NCI-H2107 treated with DMSO at 0.1 percent for 48 hours (cell line): ENCODE measurements around the gene ASCC2.
"Not testable (repeated sequence)": the region's sequence is repeated elsewhere in the genome, so short reads cannot be mapped to it uniquely, and the experiment has no call there.

Experiments
- DNase-seq: peaks from one replicate; lab custom pipeline; 2025; ENCODE audit not compliant: unreplicated experiment; lab: John Stamatoyannopoulos, UW

Gene ASCC2

DNA sequence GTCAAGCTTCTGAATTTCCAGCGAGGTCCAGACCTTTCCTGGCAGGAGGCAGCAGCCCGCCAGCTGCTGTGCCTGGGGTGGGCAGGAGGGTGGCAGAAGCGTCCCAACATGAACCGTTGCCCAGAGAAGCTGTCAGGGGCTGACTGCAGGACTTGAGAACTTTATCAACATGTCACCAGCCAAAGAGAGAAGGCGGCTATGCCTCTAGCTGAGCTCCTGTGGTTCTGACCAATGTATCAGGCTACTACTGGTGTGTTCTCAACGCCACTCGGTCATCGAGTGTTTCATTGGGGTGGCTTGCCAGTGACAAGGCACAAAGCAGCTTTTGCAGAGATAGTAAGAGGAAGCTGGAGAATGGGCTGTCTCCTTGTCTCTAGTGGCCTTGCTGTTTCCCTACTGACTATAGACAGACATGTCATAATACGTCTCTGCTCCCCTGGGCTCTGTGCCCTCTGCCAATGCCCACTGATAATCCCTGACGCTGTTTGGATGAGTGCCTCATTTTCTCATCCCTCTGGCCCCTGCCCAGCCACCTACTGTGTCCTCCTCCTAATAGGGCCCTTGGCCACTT, 17.6 kb upstream of the ASCC2 start:
- DNase-seq, result no peak

DNA sequence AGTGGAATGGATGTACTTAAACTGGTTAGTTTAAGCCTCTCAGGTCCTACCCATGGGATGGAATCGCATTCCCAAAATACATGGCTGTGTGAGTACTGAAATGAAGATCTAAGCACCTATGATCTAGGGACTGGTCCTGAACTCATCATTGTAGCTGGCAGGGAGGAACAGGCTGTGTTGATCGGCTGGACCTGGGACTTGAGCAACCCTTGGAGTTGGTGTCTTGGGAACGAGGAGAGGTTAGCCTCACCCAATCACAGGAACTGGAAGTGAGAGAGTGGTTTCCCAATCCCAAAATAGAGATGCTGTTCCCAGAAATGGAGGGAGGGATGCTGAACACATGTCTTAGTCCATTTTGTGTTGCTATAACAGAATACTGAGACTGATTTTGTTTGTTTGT, 16.4 kb upstream of the ASCC2 start:
- no peak for DNase-seq

GRCh38 chr22:29848111-29848510, 10.0 kb upstream of the ASCC2 start:
- DNase-seq, result no peak

DNA sequence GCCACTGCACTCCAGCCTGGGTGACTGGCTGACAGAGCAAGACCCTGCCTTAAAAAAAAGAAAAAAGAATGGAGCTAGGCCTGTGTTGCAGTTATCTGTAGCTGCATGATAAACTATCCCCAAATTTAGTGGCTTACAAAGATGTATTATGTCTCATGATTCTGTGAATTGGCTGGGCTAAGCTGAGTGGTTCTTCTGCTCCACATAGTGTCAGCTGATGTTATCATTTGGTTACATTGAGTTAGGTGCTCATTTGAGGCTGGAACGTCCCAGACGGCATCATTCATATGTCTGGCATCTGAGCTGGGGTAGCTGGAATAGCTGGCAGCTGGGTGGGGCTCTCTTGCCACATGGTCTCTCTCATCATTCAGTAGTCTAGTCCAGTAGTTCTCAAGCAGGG, 8.2 kb upstream of the ASCC2 start:
- no peak for DNase-seq

DNA sequence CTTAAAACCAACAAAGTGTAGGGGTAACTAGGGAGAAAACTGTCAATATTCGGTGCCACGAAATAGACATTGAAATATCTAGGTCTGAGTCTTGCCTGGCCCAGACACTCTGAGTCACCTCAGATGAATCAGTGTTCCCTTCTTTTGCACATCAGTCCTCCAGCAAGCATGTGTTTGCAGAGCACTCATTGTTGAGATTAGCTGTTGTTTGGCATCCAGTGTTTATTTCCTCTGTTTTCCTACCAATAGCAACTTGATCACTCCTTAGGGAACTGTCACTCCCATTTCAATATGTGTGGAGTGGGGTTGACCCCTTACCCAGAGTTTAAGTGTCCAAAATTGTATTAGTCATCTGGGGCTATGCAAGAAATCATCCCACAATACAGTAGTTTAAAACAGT, 4.7 kb upstream of the ASCC2 start:
- DNase-seq, result no peak

DNA sequence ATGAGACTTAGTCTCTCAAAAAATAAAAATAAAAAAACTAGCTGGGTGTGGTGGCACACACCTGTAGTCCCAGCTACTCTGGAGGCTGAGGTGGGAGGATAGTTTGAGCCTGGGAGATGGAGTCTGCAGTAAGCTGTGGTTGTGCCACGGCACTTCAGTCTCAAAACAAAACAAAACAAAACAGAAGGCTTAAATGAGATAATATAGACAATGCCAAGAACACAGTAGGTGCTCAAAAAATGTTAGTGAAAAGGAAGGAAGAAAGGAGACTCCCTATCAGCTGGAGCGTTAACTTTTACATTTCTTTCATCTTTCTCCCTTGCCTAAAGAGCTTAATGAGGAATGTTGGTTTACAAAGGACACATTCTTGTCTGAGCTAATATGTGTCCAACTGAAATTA, 4.1 kb upstream of the ASCC2 start:
- no peak for DNase-seq

GRCh38 chr22:29840498-29840897, 2.4 kb upstream of the ASCC2 start:
- DNase-seq, result no peak

DNA sequence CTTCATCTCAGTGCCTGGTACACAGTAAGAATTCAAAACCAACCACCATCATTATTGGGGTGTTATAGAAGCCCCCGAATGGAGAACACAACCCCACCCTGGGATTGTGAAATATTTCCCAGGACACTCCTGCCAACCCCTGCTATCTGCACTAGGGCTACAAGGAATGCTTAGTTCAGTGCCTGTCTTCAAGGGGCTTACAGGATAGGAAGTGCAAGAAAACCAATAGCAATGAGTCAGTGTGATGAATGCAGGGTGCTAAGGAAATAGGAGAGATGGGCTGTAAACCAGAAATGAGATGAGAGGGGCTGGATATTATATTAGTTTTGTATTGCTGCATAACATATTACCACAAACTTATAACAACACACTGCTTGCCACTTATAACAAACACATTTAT, 965 bp upstream of the ASCC2 start:
- no peak for DNase-seq

DNA sequence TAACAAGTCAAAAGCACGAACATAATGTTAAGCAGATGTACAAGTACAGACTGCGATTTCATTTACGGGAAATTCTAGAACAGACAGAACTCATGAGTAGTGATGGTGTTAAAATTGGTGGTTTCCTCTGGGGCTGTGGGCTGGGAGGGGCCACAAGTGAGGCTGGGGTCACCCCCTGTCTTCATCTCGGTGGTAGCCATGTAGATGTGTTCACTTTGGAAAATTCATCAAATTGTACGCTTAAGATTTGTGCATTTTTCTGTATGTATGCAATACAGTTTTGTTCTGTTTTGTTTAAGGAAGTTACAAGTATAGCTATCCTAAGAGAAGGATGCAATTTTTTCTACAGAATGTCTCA, 504 bp upstream of the ASCC2 start:
- DNase-seq, result no peak

DNA sequence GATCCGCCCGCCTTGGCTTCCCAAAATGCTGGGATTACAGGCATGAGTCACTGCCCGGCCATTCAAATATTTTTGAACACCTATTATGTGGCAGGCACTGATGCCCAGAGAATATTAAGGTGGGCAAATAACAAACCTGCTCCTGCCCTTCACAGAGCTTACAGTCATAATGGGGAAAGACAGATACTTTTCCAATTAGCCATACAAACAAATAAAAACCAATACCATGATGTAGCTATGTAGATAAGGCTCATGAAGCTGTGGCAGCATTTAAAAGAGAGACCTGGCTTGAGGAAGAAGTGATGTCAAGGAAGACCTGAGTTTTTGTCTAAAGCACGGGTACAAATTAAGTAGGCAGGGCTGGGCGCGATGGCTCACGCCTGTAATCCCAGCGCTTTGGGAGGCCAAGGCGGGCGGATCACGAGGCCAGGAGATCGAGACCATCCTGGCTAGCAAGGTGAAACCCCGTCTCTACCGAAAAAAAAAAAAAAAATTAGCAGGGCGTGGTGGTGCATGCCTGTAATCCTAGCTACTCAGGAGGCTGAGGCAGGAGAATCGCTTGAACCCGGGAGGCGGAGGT, 1.2 kb downstream of the ASCC2 start:
- DNase-seq, result not testable (repeated sequence)

DNA sequence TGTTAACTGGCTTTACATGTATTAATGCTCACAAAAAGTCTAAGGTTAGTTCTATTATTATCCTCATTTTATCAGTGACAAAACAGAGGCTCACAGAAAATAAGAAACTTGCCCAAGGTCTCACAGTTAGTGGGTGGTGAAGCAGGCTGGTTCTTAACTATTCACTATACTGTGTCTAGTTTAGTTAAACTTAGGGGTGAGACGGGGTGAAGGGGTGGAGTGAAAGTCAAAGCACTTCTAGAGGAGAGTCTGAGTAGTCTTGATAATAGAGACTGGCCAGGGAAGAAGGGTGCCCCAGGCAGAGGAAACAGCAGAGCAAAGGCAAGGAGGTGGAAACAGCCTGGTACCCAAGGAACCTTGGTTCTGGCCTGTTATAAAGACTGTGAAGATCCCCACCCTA, 4.0 kb downstream of the ASCC2 start:
- no peak for DNase-seq

- no peak for DNase-seq
Measured at GRCh38 chr22:29833392-29833965, 4.6 kb downstream of the ASCC2 start.

- DNase-seq, result no peak
Measured at GRCh38 chr22:29831958-29832357, 6.1 kb downstream of the ASCC2 start.

DNA sequence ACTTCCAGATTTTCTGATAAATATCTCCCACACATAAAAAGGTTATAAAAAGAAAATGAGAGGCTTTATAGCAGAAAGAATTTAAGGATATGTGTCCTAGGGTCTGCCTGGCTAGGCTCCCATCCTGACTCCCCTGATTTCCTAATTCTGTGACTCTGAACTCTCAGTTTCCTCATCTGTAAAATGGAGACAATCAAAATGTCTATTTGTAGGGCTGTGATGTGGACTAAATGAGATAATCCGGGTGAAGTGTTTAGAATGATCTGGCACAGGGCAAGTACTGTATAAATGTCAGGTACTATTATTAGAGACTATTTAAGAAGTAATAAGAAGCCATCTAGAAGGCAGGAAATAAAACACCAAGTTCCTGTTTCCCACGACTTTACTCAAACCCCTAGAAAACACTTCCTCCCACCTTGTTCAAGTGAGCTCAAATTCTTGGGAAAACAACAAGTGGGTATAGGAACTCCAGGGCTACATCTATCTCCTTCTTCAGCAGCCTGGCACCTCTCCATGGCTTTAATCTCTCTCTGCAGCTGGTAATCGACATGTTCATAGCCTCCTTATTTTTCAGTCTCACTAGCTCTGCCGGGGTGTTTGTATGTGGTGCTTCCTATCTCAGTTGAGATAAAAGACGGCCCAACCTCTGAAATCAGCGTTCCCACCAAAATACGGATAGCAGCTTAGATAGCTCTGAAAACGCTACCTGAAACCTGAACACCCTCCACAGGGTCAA, 6.7 kb downstream of the ASCC2 start:
- no peak for DNase-seq

DNA sequence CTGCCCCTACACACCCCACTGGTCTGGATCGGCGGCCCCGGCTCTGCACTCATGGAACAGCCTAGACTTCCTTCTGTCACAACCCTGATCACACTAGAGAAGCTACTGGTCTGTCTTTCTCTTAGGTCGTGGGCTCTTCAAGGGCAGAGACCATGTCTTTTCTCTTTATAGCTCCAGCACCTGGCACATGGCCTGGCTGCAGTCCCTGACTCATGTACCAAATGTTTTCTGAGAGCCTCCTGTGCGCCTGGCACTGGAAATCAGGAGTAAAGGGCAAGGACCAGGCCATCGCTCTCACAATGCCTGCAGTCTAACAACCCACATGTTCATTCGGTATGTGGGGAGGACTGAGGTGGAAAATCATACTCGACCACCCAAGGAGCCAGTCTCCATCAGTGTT, 7.5 kb downstream of the ASCC2 start:
- DNase-seq, result no peak

- not testable (repeated sequence) for DNase-seq
Measured at GRCh38 chr22:29827726-29828125, 10.3 kb downstream of the ASCC2 start.

- DNase-seq, result no peak
Measured at GRCh38 chr22:29827091-29827490, 11.0 kb downstream of the ASCC2 start.

DNA sequence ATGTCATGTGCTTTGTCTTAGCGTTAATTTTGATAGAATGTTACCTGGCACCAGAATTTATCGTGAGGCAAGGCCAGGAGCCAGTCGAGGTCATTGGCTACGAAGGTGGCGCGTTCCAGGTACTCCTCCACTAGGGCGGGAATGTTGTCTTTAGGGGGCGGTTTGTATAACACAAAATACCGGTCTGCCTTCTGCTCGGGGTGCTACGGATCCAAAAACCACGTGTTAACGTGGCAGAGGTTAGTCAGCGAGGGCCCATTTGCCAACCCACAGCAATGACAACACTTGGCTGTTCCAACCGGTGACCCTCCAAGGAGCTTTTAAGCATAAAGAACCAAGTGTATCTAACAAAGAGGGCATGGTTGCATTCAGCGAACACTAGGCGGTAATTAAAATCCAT, 12.5 kb downstream of the ASCC2 start:
- no peak for DNase-seq

DNA sequence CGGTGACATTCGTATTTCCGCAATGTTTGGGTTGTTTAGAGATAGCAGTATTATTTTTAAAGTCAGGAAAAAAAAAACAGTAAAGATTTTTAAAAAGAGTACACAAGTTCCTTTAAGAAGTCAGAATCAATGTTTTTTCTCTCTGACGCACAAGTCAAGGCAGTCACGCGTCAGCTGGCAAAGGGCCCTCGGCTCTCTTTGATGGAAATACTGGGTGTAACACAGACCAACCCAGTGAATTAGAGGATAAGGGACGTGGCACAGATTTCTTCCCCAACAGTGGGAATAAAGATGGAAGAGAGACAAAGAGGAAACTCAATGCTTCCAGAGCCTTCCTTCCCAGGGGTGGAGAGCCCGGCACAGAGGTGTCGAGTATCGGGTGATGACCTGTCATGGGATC, 13.4 kb downstream of the ASCC2 start:
- no peak for DNase-seq

- no peak for DNase-seq
Measured at GRCh38 chr22:29821291-29822016, 16.6 kb downstream of the ASCC2 start.

DNA sequence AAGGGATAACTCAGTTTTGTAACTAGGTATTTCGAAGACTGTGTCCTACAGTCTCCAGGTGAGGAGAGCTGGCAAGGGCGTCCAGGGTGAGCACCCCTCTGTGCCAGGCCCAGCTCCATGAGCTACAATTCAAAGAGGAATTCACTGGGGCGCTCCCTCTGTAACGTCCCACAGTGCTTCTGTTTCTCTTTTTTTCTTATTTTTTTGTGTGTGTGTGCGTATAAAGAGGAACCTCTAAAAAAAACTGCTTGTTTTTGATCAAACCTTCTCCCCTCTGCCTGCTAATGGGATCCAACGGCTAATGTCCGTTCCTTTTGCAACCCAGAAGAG, 17.1 kb downstream of the ASCC2 start:
- no peak for DNase-seq

GRCh38 chr22:29819501-29819900, 18.6 kb downstream of the ASCC2 start:
- DNase-seq, result no peak
